Nucleus accumbens (tissue), 56 donors: Measurements from ENCODE around the gene CASP4.

Source experiments
- DNase-seq, 56 donors: peaks; one replicate each; lab custom pipeline; 2025; lab: John Stamatoyannopoulos, UW

CASP4 gene

DNA sequence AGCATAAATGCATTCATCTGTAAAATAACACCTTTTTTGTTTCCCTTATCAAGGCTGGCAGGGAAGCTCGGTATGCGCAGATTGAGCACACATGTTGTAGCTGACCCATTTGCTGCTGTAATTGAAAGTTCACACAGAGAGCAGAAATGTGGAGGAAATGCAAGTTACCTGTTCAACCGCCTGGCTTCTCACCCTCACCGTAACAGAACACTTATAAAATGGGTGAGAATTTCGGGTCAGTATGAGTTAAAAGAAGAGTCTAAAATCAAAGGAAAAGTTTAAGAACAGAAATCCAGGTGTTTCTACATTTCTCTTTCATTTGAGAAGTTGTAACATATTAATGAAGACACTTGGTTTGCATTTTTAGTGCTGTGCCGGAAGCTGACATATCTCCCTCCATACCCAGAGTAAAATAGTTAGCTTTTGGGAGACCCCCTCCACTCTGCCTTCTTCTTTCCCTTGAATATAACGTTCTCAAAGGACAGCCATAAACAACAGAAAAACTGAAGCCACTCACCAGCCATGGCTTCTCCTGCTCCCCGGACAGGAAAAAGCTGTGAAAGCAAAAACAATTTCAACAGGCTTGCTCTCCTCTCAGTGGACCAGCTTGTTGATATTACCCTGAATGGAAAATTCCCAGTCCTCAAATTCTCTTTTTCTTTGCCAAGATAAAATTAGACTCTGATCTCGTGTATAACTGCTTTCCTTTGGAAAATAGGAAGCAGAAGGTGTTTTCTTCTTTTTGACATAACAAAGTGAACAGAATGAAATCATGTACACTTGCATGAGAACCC, 70.3 kb downstream of the CASP4 start, which contains the start of gene CASP12:
Gene CASP12 (minus strand): TSS at position 570 of the 794 bp plus-strand sequence.
- no peak for DNase-seq

DNA sequence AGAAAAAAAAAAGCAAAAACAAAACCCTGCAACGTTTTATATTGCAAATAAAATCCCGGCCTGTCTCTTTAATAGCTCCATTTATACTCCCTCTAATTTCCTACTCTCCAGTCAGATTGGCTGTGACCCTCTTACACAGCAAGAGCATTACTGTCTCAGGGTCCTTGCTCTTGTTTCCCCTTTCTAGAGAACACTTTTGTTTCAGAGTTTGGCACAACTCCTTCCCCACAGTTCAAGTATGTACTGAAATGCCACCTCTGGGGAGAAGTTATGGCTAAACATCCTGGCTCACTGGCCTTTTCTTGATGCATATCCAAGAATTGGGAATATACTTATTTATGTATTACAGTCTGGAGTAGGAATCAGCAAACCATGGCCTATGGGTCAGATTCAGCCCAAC, 72.7 kb downstream of the CASP4 start:
- no peak for DNase-seq

DNA sequence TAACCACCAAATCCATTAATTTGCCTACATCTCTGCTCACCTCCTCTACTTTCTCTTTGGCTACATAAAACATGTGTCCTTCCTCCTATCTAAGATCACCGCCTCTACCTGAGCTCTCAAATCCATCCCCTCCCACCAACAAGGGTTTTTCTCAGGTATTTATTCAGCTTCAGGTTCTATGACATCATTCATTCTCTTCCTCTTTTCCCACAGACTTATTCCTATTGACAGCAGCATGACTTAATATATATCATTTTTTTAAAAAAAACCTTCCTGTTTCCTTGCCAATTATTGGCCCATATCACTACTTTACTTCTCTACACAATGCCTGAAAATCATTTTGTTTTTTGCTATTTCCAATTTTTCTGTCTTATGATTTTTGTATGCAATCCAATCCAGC, 74.5 kb downstream of the CASP4 start:
- DNase-seq, result no peak
